ENCODE data around the gene VPS13C. TPM values are rescaled to one million over a fixed set of nuclear protein-coding genes. Genes with fewer than 3 reads are reported as not detected.

Gene VPS13C
- polyA plus RNA-seq, 2 of the 4 experiments (the other 2 are of a cell fraction), result 13.2 to 26.5 TPM

DNA sequence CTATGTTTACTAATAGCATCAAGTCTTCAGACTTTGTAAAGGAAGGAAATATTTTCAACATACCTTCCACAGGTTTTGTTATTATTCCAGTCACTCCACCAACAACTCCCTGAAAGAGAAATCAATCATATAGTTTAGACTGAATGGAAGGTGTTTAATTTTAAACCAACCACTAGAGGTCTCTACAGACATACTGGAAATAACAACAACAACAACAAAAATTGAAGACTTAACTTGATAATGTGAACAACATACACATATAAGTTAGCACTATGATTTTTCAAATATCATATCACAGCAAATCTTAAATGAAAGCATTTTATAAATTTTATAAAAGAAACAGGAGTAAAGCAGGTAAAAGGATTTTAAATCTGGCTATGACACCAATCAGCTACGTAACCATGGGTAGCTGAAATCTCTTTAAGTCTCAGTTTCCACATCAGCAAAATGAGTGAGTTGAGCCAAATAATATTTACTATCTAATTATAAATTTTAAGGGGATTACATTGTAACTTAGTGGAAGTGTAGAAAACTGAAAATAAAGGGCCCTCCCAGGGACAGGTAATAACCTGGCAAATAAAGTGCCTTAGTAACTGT, 188.2 kb downstream of the VPS13C start:
- no peak overlapping the region for H3K4me3 ChIP-seq
- no peaks in the 10 kb centered on the region for H3K9me3 ChIP-seq
- 91% methylated on average over 1 of the region's 1 CpG for WGBS (ENCODE audit: missing lambda C conversion rate)
- peak; percentile 91 for FAIRE-seq
- ATAC-seq, result peak; percentile 68 to 76; a peak in 4 of 6 replicates
- no peak overlapping the region for H3K4me2 ChIP-seq
- TF ChIP-seq ZC3H11A (IDR thresholded peaks at IDR 0.05) (no peak), RAD21 (conservative IDR thresholded peaks at IDR 0.05 in 1 of 2, IDR thresholded peaks at IDR 0.05 in 1 of 2) (peak; percentile 76 to 78), SMC3 (IDR thresholded peaks at IDR 0.05) (peak; percentile 69)
- TF ChIP-seq, protein P1, sequence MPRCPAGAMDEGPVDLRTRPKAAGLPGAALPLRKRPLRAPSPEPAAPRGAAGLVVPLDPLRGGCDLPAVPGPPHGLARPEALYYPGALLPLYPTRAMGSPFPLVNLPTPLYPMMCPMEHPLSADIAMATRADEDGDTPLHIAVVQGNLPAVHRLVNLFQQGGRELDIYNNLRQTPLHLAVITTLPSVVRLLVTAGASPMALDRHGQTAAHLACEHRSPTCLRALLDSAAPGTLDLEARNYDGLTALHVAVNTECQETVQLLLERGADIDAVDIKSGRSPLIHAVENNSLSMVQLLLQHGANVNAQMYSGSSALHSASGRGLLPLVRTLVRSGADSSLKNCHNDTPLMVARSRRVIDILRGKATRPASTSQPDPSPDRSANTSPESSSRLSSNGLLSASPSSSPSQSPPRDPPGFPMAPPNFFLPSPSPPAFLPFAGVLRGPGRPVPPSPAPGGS (IDR thresholded peaks at IDR 0.05), result no peak
- TF ChIP-seq, protein P2, sequence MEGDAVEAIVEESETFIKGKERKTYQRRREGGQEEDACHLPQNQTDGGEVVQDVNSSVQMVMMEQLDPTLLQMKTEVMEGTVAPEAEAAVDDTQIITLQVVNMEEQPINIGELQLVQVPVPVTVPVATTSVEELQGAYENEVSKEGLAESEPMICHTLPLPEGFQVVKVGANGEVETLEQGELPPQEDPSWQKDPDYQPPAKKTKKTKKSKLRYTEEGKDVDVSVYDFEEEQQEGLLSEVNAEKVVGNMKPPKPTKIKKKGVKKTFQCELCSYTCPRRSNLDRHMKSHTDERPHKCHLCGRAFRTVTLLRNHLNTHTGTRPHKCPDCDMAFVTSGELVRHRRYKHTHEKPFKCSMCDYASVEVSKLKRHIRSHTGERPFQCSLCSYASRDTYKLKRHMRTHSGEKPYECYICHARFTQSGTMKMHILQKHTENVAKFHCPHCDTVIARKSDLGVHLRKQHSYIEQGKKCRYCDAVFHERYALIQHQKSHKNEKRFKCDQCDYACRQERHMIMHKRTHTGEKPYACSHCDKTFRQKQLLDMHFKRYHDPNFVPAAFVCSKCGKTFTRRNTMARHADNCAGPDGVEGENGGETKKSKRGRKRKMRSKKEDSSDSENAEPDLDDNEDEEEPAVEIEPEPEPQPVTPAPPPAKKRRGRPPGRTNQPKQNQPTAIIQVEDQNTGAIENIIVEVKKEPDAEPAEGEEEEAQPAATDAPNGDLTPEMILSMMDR (IDR thresholded peaks at IDR 0.05), result peak; percentile 91
- peak; percentile 27 to 32 for DNase-seq (ENCODE audit: low read depth in 1 of 2, low spot score in 1 of 2)
- ChIA-PET POLR2A (no interaction called here), CTCF (interaction anchor here (0.7 to 2.1 kb wide), 9 partner anchors 13 to 484 kb away, joined by 3 to 13 read pairs (median 4); partner anchors contain the start of gene VPS13C)
- H3K4me1 ChIP-seq, result no peaks in the 10 kb centered on the region
- no peak overlapping the region for H3K27ac ChIP-seq

DNA sequence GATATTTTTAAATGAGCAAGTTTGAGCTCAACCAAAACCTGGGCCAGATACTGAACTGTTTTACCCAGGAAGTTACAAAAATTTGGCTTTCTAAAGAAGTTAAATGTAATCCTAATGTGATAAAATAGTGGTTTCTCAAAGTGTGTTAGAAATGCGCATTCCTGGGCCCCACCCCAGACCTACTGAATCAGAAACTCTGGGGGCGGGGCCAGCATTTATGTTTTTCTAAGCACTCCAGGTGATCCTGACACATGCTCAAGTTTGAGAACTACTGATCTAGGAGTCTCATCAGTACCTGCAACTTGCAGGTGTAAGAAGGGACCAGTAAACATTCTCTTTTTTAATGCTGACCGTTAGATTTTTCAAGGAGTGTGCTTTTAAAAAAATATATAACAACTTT, 190.6 kb downstream of the VPS13C start:
- Histone ChIP-seq H3K9me3 (no peaks in the 10 kb centered on the region), H3K27ac (no peak overlapping the region), H3K4me3 (no peak overlapping the region), H3K4me2 (no peak overlapping the region), H3K4me1 (no peaks in the 10 kb centered on the region)
- DNase-seq (ENCODE audit: low read depth in 1 of 2, low spot score in 1 of 2), result no peak
- 88% methylated on average over 3 of the region's 3 CpGs for WGBS (ENCODE audit: missing lambda C conversion rate)
- no peak for ATAC-seq
- TF ChIP-seq MAFK (IDR thresholded peaks at IDR 0.05; ENCODE audit: partially characterized antibody) (peak; percentile 44), JUNB (IDR thresholded peaks at IDR 0.05) (no peak), MYC (IDR thresholded peaks at IDR 0.05; ENCODE audit: borderline replicate concordance, low read length) (no peak)
- CTCF ChIA-PET, result interaction anchor here (0.7 to 3.2 kb wide), 2 partner anchors 438 to 548 kb away, joined by 3 to 15 read pairs; no protein-coding TSS in a partner anchor
- POLR2A ChIA-PET, result no interaction called here
- no peak for FAIRE-seq

DNA sequence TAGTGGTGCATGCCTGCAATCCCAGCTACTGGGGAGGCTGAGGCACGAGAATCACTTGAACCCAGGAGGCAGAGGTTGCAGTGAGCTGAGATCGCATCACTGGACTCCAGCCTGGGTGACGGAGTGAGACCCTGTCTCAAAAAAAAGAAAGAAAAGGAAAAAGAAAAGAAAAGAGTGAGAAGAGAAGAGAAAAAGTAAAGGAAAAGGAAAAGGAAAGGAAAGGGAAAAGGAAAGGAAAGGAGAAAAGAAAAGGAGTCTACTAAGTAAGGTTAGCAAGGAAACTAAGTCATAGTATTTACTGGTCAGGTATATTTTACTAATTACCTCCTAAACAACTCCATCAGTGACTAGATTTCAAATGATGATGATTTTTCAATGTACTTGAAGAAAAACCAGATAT, 198.3 kb downstream of the VPS13C start:
- FAIRE-seq, result no peak
- POLR2A ChIA-PET, result no interaction called here

More for the DNA sequence above, 198.3 kb downstream of the VPS13C start:
- ATAC-seq (no peak), DNase-seq (ENCODE audit: low read depth in 1 of 2, low spot score in 1 of 2) (no peak)
- TF ChIP-seq PHF8 (IDR thresholded peaks at IDR 0.05; ENCODE audit: borderline replicate concordance, low read depth) (no peak), JUNB (IDR thresholded peaks at IDR 0.05) (no peak), HEYL (CRISPR knock-in tag; IDR thresholded peaks at IDR 0.05) (no peak), ESRRA (IDR thresholded peaks at IDR 0.05; ENCODE audit: borderline replicate concordance, low read length) (no peak), EHF (CRISPR knock-in tag; IDR thresholded peaks at IDR 0.05) (no peak), MYC (IDR thresholded peaks at IDR 0.05; ENCODE audit: borderline replicate concordance, low read length) (no peak), HDAC2 (IDR thresholded peaks at IDR 0.05) (no peak), MAZ (IDR thresholded peaks at IDR 0.05; ENCODE audit: borderline replicate concordance, low read depth, low read length) (no peak), SMC3 (IDR thresholded peaks at IDR 0.05) (no peak), RAD21 (conservative IDR thresholded peaks at IDR 0.05 in 1 of 2, IDR thresholded peaks at IDR 0.05 in 1 of 2) (no peak), ZC3H11A (IDR thresholded peaks at IDR 0.05) (no peak)
- TF ChIP-seq, protein P3, sequence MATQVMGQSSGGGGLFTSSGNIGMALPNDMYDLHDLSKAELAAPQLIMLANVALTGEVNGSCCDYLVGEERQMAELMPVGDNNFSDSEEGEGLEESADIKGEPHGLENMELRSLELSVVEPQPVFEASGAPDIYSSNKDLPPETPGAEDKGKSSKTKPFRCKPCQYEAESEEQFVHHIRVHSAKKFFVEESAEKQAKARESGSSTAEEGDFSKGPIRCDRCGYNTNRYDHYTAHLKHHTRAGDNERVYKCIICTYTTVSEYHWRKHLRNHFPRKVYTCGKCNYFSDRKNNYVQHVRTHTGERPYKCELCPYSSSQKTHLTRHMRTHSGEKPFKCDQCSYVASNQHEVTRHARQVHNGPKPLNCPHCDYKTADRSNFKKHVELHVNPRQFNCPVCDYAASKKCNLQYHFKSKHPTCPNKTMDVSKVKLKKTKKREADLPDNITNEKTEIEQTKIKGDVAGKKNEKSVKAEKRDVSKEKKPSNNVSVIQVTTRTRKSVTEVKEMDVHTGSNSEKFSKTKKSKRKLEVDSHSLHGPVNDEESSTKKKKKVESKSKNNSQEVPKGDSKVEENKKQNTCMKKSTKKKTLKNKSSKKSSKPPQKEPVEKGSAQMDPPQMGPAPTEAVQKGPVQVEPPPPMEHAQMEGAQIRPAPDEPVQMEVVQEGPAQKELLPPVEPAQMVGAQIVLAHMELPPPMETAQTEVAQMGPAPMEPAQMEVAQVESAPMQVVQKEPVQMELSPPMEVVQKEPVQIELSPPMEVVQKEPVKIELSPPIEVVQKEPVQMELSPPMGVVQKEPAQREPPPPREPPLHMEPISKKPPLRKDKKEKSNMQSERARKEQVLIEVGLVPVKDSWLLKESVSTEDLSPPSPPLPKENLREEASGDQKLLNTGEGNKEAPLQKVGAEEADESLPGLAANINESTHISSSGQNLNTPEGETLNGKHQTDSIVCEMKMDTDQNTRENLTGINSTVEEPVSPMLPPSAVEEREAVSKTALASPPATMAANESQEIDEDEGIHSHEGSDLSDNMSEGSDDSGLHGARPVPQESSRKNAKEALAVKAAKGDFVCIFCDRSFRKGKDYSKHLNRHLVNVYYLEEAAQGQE (IDR thresholded peaks at IDR 0.05), result no peak
- Histone ChIP-seq H3K9me3 (no peaks in the 10 kb centered on the region), H3K4me3 (no peak overlapping the region), H3K4me2 (no peak overlapping the region), H3K27ac (no peak overlapping the region), H3K4me1 (no peaks in the 10 kb centered on the region)
- CTCF ChIA-PET, result interaction anchor here (0.7 to 1.9 kb wide), 2 partner anchors 28 to 250 kb away, joined by 3 to 7 read pairs; no protein-coding TSS in a partner anchor
- WGBS (ENCODE audit: missing lambda C conversion rate), result 86% methylated on average over 3 of the region's 3 CpGs

All from A549 (cell line).